ENCODE results near the gene TADA2B. TPM values are rescaled to one million over a fixed set of nuclear protein-coding genes. Genes with fewer than 3 reads are reported as not detected.

Gene TADA2B
- total RNA-seq, 1 donor from 2014 or later: 19.8 TPM

GRCh38 chr4:7024336-7024890, 18.8 kb upstream of the TADA2B start:
- no peak overlapping the region for H3K4me3 ChIP-seq (ENCODE audit: insufficient read depth, low read depth, low read length)
- FAIRE-seq: no peak
- Mint-ChIP-seq H3K4me1 (ENCODE audit: low read depth, unreplicated experiment) (peaks cover 32% of the 10 kb centered on the region), H3K36me3 (ENCODE audit: low read depth, unreplicated experiment) (peaks cover 17% of the 10 kb centered on the region), H3K9me3 (ENCODE audit: unreplicated experiment) (no peaks in the 10 kb centered on the region), H3K27ac (ENCODE audit: unreplicated experiment) (no peak overlapping the region), H3K27me3 (ENCODE audit: low read depth, unreplicated experiment) (no peaks in the 10 kb centered on the region), H3K4me3 (ENCODE audit: unreplicated experiment) (no peak overlapping the region)
- peaks cover 15% of the 10 kb centered on the region for H3K4me1 ChIP-seq (ENCODE audit: insufficient read depth, low read length)
- no peaks in the 10 kb centered on the region for H3K27me3 ChIP-seq (ENCODE audit: insufficient read depth, low read length)
- TF ChIP-seq EZH2 (IDR thresholded peaks at IDR 0.05; ENCODE audit: insufficient read depth, low read length): no peak
- TF ChIP-seq, protein P1, sequence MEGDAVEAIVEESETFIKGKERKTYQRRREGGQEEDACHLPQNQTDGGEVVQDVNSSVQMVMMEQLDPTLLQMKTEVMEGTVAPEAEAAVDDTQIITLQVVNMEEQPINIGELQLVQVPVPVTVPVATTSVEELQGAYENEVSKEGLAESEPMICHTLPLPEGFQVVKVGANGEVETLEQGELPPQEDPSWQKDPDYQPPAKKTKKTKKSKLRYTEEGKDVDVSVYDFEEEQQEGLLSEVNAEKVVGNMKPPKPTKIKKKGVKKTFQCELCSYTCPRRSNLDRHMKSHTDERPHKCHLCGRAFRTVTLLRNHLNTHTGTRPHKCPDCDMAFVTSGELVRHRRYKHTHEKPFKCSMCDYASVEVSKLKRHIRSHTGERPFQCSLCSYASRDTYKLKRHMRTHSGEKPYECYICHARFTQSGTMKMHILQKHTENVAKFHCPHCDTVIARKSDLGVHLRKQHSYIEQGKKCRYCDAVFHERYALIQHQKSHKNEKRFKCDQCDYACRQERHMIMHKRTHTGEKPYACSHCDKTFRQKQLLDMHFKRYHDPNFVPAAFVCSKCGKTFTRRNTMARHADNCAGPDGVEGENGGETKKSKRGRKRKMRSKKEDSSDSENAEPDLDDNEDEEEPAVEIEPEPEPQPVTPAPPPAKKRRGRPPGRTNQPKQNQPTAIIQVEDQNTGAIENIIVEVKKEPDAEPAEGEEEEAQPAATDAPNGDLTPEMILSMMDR (IDR thresholded peaks at IDR 0.05; ENCODE audit: insufficient read depth, low read depth, low read length): no peak
- peaks cover 9% of the 10 kb centered on the region for H4K20me1 ChIP-seq (ENCODE audit: insufficient read depth, low read length)
- peaks cover 7% of the 10 kb centered on the region for H3K36me3 ChIP-seq (ENCODE audit: insufficient read depth, low read length)
- no peak overlapping the region for H3K27ac ChIP-seq (ENCODE audit: low read depth, low read length)
- H2AFZ ChIP-seq (ENCODE audit: low read depth, low read length): no peak overlapping the region
- H3K79me2 ChIP-seq (ENCODE audit: insufficient read depth, low read length): peaks cover 7% of the 10 kb centered on the region
- DNase-seq (ENCODE audit: low read depth): no peak
- no peak overlapping the region for H3K9ac ChIP-seq (ENCODE audit: low read length)
- no peak overlapping the region for H3K4me2 ChIP-seq (ENCODE audit: low read length)
- no peaks in the 10 kb centered on the region for H3K9me3 ChIP-seq (ENCODE audit: insufficient read depth, low read depth, low read length)

DNA sequence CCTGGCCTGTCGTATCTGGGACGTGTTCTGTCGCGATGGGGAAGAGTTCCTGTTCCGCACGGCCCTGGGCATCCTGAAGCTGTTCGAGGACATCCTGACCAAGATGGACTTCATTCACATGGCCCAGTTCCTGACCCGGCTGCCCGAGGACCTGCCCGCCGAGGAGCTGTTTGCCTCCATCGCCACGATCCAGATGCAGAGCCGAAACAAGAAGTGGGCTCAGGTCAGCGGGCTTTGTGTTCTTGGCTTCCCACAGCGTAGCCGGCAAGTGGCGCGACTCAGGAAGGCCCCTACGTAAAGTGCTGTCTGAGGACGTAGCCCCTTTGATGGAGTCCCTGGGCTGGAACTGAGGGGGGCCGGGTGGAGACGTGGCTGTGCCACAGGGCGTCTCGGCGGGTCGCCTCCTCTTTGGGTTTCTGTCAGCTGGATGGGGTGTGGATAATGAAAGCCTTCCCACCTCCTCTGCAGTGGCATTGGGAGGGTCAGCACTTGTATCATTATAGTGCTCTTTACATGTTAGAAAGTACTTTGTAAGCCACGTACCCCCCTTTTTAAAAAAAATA, 18.1 kb upstream of the TADA2B start:
- Mint-ChIP-seq H3K36me3 (ENCODE audit: low read depth, unreplicated experiment) (peaks cover 17% of the 10 kb centered on the region), H3K27ac (ENCODE audit: unreplicated experiment) (peak overlapping the region; percentile 58), H3K4me3 (ENCODE audit: unreplicated experiment) (no peak overlapping the region), H3K27me3 (ENCODE audit: low read depth, unreplicated experiment) (no peaks in the 10 kb centered on the region), H3K9me3 (ENCODE audit: unreplicated experiment) (no peaks in the 10 kb centered on the region), H3K4me1 (ENCODE audit: low read depth, unreplicated experiment) (peaks cover 30% of the 10 kb centered on the region)
- Histone ChIP-seq H3K9me3 (ENCODE audit: insufficient read depth, low read depth, low read length) (no peaks in the 10 kb centered on the region), H2AFZ (ENCODE audit: low read depth, low read length) (no peak overlapping the region), H3K4me1 (ENCODE audit: insufficient read depth, low read length) (peaks cover 15% of the 10 kb centered on the region), H3K27ac (ENCODE audit: low read depth, low read length) (no peak overlapping the region), H3K27me3 (ENCODE audit: insufficient read depth, low read length) (no peaks in the 10 kb centered on the region), H3K36me3 (ENCODE audit: insufficient read depth, low read length) (peaks cover 7% of the 10 kb centered on the region), H3K79me2 (ENCODE audit: insufficient read depth, low read length) (peaks cover 7% of the 10 kb centered on the region), H3K4me2 (ENCODE audit: low read length) (no peak overlapping the region), H3K9ac (ENCODE audit: low read length) (no peak overlapping the region), H3K4me3 (ENCODE audit: insufficient read depth, low read depth, low read length) (no peak overlapping the region), H4K20me1 (ENCODE audit: insufficient read depth, low read length) (peaks cover 9% of the 10 kb centered on the region)
- TF ChIP-seq, protein P1 (IDR thresholded peaks at IDR 0.05; ENCODE audit: insufficient read depth, low read depth, low read length): no peak
- no peak for TF ChIP-seq EZH2 (IDR thresholded peaks at IDR 0.05; ENCODE audit: insufficient read depth, low read length)
- no peak for DNase-seq (ENCODE audit: low read depth)
- no peak for FAIRE-seq

DNA sequence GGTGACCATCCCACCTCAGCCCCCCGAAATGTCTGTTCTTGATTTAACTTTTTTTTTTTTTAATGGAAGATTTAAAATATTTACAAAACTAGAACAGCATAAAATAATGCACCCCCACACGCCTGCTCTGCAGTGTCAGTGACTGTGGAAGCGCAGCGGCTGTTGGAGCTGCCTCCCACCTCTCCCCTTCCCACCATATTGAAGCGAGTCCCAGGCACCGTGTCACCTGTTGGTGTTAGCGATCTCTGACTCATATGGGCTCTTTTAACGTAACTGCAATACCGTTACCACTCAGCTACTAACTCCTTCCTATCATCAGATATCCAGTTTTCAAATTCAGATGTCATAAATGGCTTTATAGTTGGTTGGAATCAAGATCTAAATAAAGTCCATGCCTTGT, 17.1 kb upstream of the TADA2B start:
- H3K36me3 Mint-ChIP-seq (ENCODE audit: low read depth, unreplicated experiment): peaks cover 19% of the 10 kb centered on the region
- H3K27me3 ChIP-seq (ENCODE audit: insufficient read depth, low read length): no peaks in the 10 kb centered on the region
- no peak overlapping the region for H2AFZ ChIP-seq (ENCODE audit: low read depth, low read length)
- H3K9me3 Mint-ChIP-seq (ENCODE audit: unreplicated experiment): no peaks in the 10 kb centered on the region
- FAIRE-seq (no peak), DNase-seq (ENCODE audit: low read depth) (no peak)
- H3K36me3 ChIP-seq (ENCODE audit: insufficient read depth, low read length): peaks cover 14% of the 10 kb centered on the region
- H3K9ac ChIP-seq (ENCODE audit: low read length): no peak overlapping the region
- H3K4me1 Mint-ChIP-seq (ENCODE audit: low read depth, unreplicated experiment): peaks cover 20% of the 10 kb centered on the region
- no peak overlapping the region for H3K4me3 Mint-ChIP-seq (ENCODE audit: unreplicated experiment)
- TF ChIP-seq, protein P1 (IDR thresholded peaks at IDR 0.05; ENCODE audit: insufficient read depth, low read depth, low read length): no peak
- TF ChIP-seq EZH2 (IDR thresholded peaks at IDR 0.05; ENCODE audit: insufficient read depth, low read length): no peak
- no peaks in the 10 kb centered on the region for H3K27me3 Mint-ChIP-seq (ENCODE audit: low read depth, unreplicated experiment)
- peaks cover 9% of the 10 kb centered on the region for H4K20me1 ChIP-seq (ENCODE audit: insufficient read depth, low read length)
- no peak overlapping the region for H3K4me3 ChIP-seq (ENCODE audit: insufficient read depth, low read depth, low read length)
- H3K4me2 ChIP-seq (ENCODE audit: low read length): no peak overlapping the region
- H3K27ac ChIP-seq (ENCODE audit: low read depth, low read length): no peak overlapping the region
- no peaks in the 10 kb centered on the region for H3K9me3 ChIP-seq (ENCODE audit: insufficient read depth, low read depth, low read length)
- H3K27ac Mint-ChIP-seq (ENCODE audit: unreplicated experiment): no peak overlapping the region
- peaks cover 7% of the 10 kb centered on the region for H3K79me2 ChIP-seq (ENCODE audit: insufficient read depth, low read length)
- H3K4me1 ChIP-seq (ENCODE audit: insufficient read depth, low read length): peaks cover 15% of the 10 kb centered on the region

Measured in astrocyte (in vitro differentiated cells and primary cell).